GM19193 (cell line): ENCODE data around the gene CARD10.

Source experiments
- POLR2A ChIP-seq: IDR thresholded peaks from 4 replicates; pipeline ENCODE4 v1.6.1; 2011; ENCODE audit not compliant: insufficient read depth, insufficient read length; ENCODE audit errors: extremely low read depth

The CARD10 gene

GRCh38 chr22:37474447-37475090 lies 44.6 kb downstream of the CARD10 start:
- TF ChIP-seq POLR2A, result no peak

GRCh38 chr22:37473437-37473946 lies 45.7 kb downstream of the CARD10 start:
- no peak for TF ChIP-seq POLR2A

GRCh38 chr22:37472418-37473006 lies 46.7 kb downstream of the CARD10 start:
- no peak for TF ChIP-seq POLR2A

- no peak for TF ChIP-seq POLR2A
Measured at GRCh38 chr22:37471727-37472417, 47.3 kb downstream of the CARD10 start.

- no peak for TF ChIP-seq POLR2A
Measured at GRCh38 chr22:37470087-37470445, 49.1 kb downstream of the CARD10 start.

- TF ChIP-seq POLR2A, result no peak
Measured at GRCh38 chr22:37469416-37470086, 49.7 kb downstream of the CARD10 start.

- no peak for TF ChIP-seq POLR2A
Measured at GRCh38 chr22:37467391-37467955, 51.7 kb downstream of the CARD10 start.

- no peak for TF ChIP-seq POLR2A
Measured at GRCh38 chr22:37464181-37464580, 55.0 kb downstream of the CARD10 start.

- TF ChIP-seq POLR2A, result no peak
Measured at GRCh38 chr22:37462983-37463382, 56.2 kb downstream of the CARD10 start.

- no peak for TF ChIP-seq POLR2A
Measured at GRCh38 chr22:37462436-37462835, 56.8 kb downstream of the CARD10 start.

GRCh38 chr22:37461961-37462360 lies 57.3 kb downstream of the CARD10 start:
- TF ChIP-seq POLR2A, result no peak

- no peak for TF ChIP-seq POLR2A
Measured at GRCh38 chr22:37460684-37461083, 58.5 kb downstream of the CARD10 start.

- TF ChIP-seq POLR2A, result no peak
Measured at GRCh38 chr22:37459206-37459605, 60.0 kb downstream of the CARD10 start.

GRCh38 chr22:37457093-37457893 lies 61.9 kb downstream of the CARD10 start:
- TF ChIP-seq POLR2A, result no peak

- TF ChIP-seq POLR2A, result no peak
Measured at GRCh38 chr22:37456346-37456745, 62.9 kb downstream of the CARD10 start.

GRCh38 chr22:37455896-37456295 lies 63.3 kb downstream of the CARD10 start:
- no peak for TF ChIP-seq POLR2A
